ENCODE measurements around the gene CELF3. TPM values are rescaled to one million over a fixed set of nuclear protein-coding genes. Genes with fewer than 3 reads are reported as not detected.

CELF3 gene
- total RNA-seq, 1 donor from 2014 or later = not detected

DNA sequence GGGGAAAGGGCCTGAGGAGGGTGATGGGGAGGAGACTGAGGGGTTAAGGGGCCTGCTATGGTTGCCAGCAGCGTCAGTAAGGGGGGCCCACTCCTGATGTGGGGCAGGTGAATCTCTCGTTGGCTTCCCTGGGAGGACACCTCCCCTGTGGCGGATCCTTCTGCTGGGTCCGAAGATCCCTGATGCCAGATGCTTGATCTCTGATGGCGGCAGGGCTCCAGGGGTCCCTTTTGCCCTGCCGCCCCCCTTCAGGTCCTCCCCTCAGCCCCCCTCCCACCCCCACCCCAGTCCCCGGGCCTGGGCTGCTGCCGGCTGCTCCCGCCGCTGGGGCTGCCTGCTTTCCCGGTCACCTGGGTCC lies 219 bp downstream of the CELF3 start:
- H3K9me3 Mint-ChIP-seq = no peaks in the 10 kb centered on the region
- no peak for DNase-seq (ENCODE audit: low spot score)
- peaks cover 12% of the 10 kb centered on the region for H3K4me1 Mint-ChIP-seq (ENCODE audit: low read depth)
- H3K27me3 Mint-ChIP-seq (ENCODE audit: insufficient read depth) = peaks cover 64% of the 10 kb centered on the region
- intact Hi-C loops (cut with micrococcal nuclease) = no loop called here
- H3K4me3 Mint-ChIP-seq = no peak overlapping the region
- no peaks in the 10 kb centered on the region for H3K36me3 Mint-ChIP-seq (ENCODE audit: low read depth)
- H3K27ac Mint-ChIP-seq = no peak overlapping the region

- Mint-ChIP-seq H3K27ac (no peak overlapping the region), H3K27me3 (ENCODE audit: insufficient read depth) (peaks cover 61% of the 10 kb centered on the region), H3K9me3 (no peaks in the 10 kb centered on the region), H3K36me3 (ENCODE audit: low read depth) (no peaks in the 10 kb centered on the region), H3K4me1 (ENCODE audit: low read depth) (peaks cover 9% of the 10 kb centered on the region), H3K4me3 (no peak overlapping the region)
- no peak for DNase-seq (ENCODE audit: low spot score)
- intact Hi-C loops (cut with micrococcal nuclease) = no loop called here
These were observed 738 bp downstream of the CELF3 start for GRCh38 chr1:151715726-151716404.

- Mint-ChIP-seq H3K9me3 (no peaks in the 10 kb centered on the region), H3K36me3 (ENCODE audit: low read depth) (no peaks in the 10 kb centered on the region)
- intact Hi-C loops (cut with micrococcal nuclease) = no loop called here
These were observed 1.5 kb downstream of the CELF3 start for GRCh38 chr1:151714820-151715725.

DNA sequence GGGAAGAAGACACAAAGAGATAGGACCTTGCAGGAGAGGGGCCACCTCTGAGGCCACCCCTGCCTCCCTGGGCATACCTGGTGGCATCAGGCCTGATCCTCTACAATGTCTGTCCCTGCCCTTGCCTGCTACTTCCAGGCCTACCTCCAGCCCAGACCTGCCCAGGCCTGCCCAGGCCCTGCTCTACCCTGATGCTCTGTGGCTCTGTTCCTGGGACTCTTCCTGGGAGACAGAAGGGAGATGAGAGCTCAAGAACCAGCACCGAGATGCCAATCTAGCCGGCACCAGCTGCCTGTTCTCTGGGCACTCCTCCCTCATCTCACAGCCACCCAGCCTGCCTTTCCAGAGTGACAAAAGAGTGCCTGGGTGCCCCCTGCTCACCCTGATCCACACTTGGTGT lies 2.7 kb downstream of the CELF3 start:
- Mint-ChIP-seq H3K36me3 (ENCODE audit: low read depth) (no peaks in the 10 kb centered on the region), H3K9me3 (no peaks in the 10 kb centered on the region), H3K27ac (no peak overlapping the region), H3K27me3 (ENCODE audit: insufficient read depth) (peaks cover 43% of the 10 kb centered on the region), H3K4me3 (no peak overlapping the region), H3K4me1 (ENCODE audit: low read depth) (no peaks in the 10 kb centered on the region)
- DNase-seq (ENCODE audit: low spot score) = no peak
- intact Hi-C loops (cut with micrococcal nuclease) = no loop called here

More at GRCh38 chr1:151714820-151715725, 1.5 kb downstream of the CELF3 start:
- Mint-ChIP-seq H3K4me3 (no peak overlapping the region), H3K4me1 (ENCODE audit: low read depth) (peaks cover 1% of the 10 kb centered on the region), H3K27ac (peak overlapping the region; percentile 31), H3K27me3 (ENCODE audit: insufficient read depth) (peaks cover 53% of the 10 kb centered on the region)
- no peak for DNase-seq (ENCODE audit: low spot score)

GRCh38 chr1:151713044-151713443 lies 3.6 kb downstream of the CELF3 start:
- H3K4me1 Mint-ChIP-seq (ENCODE audit: low read depth) = no peaks in the 10 kb centered on the region
- H3K27me3 Mint-ChIP-seq (ENCODE audit: insufficient read depth) = peaks cover 34% of the 10 kb centered on the region
- intact Hi-C loops (cut with micrococcal nuclease) = no loop called here
- H3K9me3 Mint-ChIP-seq = no peaks in the 10 kb centered on the region
- H3K36me3 Mint-ChIP-seq (ENCODE audit: low read depth) = no peaks in the 10 kb centered on the region
- no peak overlapping the region for H3K4me3 Mint-ChIP-seq
- no peak for DNase-seq (ENCODE audit: low spot score)
- H3K27ac Mint-ChIP-seq = no peak overlapping the region

DNA sequence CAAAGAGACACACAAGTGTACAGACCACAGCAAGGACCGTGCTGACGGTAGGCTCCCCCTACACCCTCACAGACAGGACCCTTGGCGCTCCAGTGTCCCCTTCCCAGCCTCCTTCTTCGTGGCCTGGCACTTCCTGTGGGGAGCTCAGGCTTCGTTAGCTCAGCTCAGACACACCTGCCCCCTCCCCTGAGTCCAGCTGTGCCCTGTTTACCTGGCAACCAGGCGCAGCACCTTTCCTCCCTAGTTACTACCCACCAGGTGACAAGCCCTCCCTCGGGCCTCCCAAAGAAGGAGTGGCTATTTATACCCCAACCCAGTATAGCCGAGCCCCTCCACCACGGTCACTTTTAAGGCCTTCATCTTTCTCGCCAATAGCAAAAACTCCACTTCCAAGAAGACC lies 4.7 kb downstream of the CELF3 start:
- no peak overlapping the region for H3K4me3 Mint-ChIP-seq
- peaks cover 23% of the 10 kb centered on the region for H3K27me3 Mint-ChIP-seq (ENCODE audit: insufficient read depth)
- H3K4me1 Mint-ChIP-seq (ENCODE audit: low read depth) = no peaks in the 10 kb centered on the region
- H3K36me3 Mint-ChIP-seq (ENCODE audit: low read depth) = no peaks in the 10 kb centered on the region
- no peak for DNase-seq (ENCODE audit: low spot score)
- no peak overlapping the region for H3K27ac Mint-ChIP-seq
- intact Hi-C loops (cut with micrococcal nuclease) = no loop called here
- no peaks in the 10 kb centered on the region for H3K9me3 Mint-ChIP-seq

DNA sequence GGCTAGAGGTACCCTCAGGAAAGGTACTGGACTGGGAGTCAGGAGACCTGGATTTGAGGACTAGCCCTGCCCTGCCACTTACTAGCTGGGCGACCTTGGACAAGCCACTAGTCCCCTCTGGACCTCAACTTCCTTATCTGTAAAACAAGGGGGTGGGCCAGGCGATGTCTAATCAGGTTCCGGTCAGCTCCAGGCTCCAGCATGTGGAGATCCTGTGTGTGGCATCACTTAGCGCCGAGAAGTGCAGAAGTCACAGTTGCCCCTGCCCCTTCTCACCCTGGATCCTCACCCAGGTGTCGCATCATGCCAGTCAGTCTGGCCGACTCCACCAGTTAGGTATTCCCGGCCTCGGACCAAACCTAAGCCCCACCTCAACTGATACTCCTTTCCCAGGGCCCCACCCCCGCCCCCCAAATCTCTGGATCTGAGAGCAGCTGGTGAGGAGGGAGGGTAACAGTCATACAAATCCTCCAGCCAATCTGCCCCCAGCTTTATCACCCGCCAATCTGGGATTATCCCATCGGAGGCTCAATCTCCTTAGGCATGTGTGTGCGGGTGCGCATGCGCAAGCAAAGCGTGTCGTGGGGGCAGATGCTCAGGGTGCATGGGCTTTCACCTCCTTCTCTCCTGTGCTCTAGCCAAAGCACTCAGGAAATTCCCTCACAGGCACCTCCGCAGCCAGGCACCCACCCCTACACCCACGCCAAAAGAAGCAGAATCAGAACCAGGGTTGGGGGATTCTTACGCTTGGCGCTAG lies 5.4 kb downstream of the CELF3 start:
- Mint-ChIP-seq H3K4me3 (no peak overlapping the region), H3K36me3 (ENCODE audit: low read depth) (no peaks in the 10 kb centered on the region), H3K9me3 (no peaks in the 10 kb centered on the region)

GRCh38 chr1:151710187-151710840 lies 6.3 kb downstream of the CELF3 start:
- Mint-ChIP-seq H3K9me3 (no peaks in the 10 kb centered on the region), H3K4me1 (ENCODE audit: low read depth) (no peaks in the 10 kb centered on the region), H3K36me3 (ENCODE audit: low read depth) (no peaks in the 10 kb centered on the region), H3K4me3 (no peak overlapping the region), H3K27ac (no peak overlapping the region), H3K27me3 (ENCODE audit: insufficient read depth) (peaks cover 12% of the 10 kb centered on the region)
- intact Hi-C loops (cut with micrococcal nuclease) = no loop called here
- DNase-seq (ENCODE audit: low spot score) = peak; percentile 6

More for the DNA sequence above, 5.4 kb downstream of the CELF3 start:
- intact Hi-C loops (cut with micrococcal nuclease) = no loop called here
- Mint-ChIP-seq H3K27me3 (ENCODE audit: insufficient read depth) (peaks cover 20% of the 10 kb centered on the region), H3K4me1 (ENCODE audit: low read depth) (no peaks in the 10 kb centered on the region), H3K27ac (no peak overlapping the region)
- no peak for DNase-seq (ENCODE audit: low spot score)

DNA sequence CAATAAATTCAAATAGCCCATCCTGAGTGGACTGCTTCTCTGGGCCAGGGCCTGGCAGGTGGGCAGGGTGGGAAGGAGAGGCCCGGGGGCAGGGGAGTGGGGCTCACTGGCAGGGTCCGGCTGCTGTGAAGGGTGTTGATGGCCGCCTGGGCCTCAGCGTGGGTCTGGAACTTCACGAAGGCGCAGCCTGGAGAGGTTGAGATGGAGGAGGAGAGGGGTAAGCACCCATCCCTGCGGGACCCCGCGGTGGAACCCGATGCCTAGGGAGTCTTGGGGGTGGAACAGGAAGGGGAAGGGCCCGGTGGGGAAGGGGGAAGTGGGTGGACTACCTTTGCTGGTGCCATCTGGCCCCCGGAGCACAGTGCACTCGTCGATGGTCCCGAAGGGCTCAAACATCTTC lies 7.7 kb downstream of the CELF3 start:
- H3K36me3 Mint-ChIP-seq (ENCODE audit: low read depth) = no peaks in the 10 kb centered on the region
- H3K4me1 Mint-ChIP-seq (ENCODE audit: low read depth) = no peaks in the 10 kb centered on the region
- intact Hi-C loops (cut with micrococcal nuclease) = no loop called here
- H3K27ac Mint-ChIP-seq = no peak overlapping the region
- no peak overlapping the region for H3K4me3 Mint-ChIP-seq
- H3K27me3 Mint-ChIP-seq (ENCODE audit: insufficient read depth) = no peaks in the 10 kb centered on the region
- no peak for DNase-seq (ENCODE audit: low spot score)
- no peaks in the 10 kb centered on the region for H3K9me3 Mint-ChIP-seq

DNA sequence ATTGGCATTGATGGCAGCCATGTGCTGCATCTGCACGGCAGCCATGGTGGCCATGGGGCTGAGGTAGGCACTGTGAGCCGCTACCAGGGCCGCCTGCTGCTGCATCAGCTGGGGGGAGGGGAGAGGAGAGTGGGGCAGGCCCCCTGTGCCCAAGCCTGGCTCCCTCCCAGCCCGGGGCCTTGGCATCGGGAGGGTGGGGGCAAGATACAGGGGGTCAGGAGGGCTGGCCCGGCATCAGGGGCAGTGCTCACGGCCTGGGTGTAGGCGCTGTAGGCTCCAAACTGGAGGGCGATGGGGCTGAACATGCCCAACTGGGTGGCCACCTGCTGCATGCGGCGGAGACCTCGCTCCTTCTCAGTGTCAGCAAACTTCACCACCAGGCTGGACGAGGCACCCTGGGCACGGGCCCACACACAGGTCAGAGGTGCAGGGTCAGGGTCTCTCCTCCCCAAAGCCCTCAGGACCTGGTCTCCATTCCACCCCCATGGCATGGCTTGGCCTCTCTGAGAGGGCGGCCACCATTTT lies 9.0 kb downstream of the CELF3 start:
- no peak overlapping the region for H3K27ac Mint-ChIP-seq
- intact Hi-C loops (cut with micrococcal nuclease) = no loop called here
- H3K36me3 Mint-ChIP-seq (ENCODE audit: low read depth) = no peaks in the 10 kb centered on the region

GRCh38 chr1:151706464-151707415 lies 9.9 kb downstream of the CELF3 start:
- no peaks in the 10 kb centered on the region for H3K4me1 Mint-ChIP-seq (ENCODE audit: low read depth)
- no peak for DNase-seq (ENCODE audit: low spot score)
- no peaks in the 10 kb centered on the region for H3K9me3 Mint-ChIP-seq
- no peak overlapping the region for H3K4me3 Mint-ChIP-seq
- no peaks in the 10 kb centered on the region for H3K27me3 Mint-ChIP-seq (ENCODE audit: insufficient read depth)
- H3K36me3 Mint-ChIP-seq (ENCODE audit: low read depth) = no peaks in the 10 kb centered on the region
- intact Hi-C loops (cut with micrococcal nuclease) = no loop called here
- no peak overlapping the region for H3K27ac Mint-ChIP-seq

More for the DNA sequence above, 9.0 kb downstream of the CELF3 start:
- no peak overlapping the region for H3K4me3 Mint-ChIP-seq
- H3K9me3 Mint-ChIP-seq = no peaks in the 10 kb centered on the region
- no peaks in the 10 kb centered on the region for H3K27me3 Mint-ChIP-seq (ENCODE audit: insufficient read depth)
- DNase-seq (ENCODE audit: low spot score) = no peak
- no peaks in the 10 kb centered on the region for H3K4me1 Mint-ChIP-seq (ENCODE audit: low read depth)

Data from activated T-helper 1 cell treated with anti-CD3 and anti-CD28 coated beads, Interleukin-12 subunit alpha, Interleukin-12 subunit beta, Interleukin-2, Interleukin-4 antibody, amounts not matched to agents 30 ng/mL and 10 ng/mL and 1 ng/mL, durations not matched to agents 14 hours and 24 hours and 36 hours (primary cell).